HUES64 (cell line): Measurements from ENCODE around the gene FECH. TPM values are rescaled to one million over a fixed set of nuclear protein-coding genes. Genes with fewer than 3 reads are reported as not detected.

ENCODE experiments used
- H3K27ac ChIP-seq: 2 replicates; pipeline ENCODE4 v1.7.0; 2013; ENCODE audit warnings: low read depth, low read length, inconsistent platforms
- H3K27me3 ChIP-seq: 2 replicates; pipeline ENCODE4 v1.6.1; 2013; ENCODE audit warnings: mild to moderate bottlenecking, low read length; ENCODE audit not compliant: insufficient read depth
- H3K36me3 ChIP-seq: 2 replicates; pipeline ENCODE4 v1.6.1; 2013; ENCODE audit warnings: mild to moderate bottlenecking, low read length; ENCODE audit not compliant: insufficient read depth
- H3K4me1 ChIP-seq: 2 replicates; pipeline ENCODE4 v1.6.1; 2013; ENCODE audit warnings: mild to moderate bottlenecking, low read length, moderate library complexity; ENCODE audit not compliant: insufficient read depth
- H3K4me3 ChIP-seq: 2 replicates; pipeline ENCODE4 v1.5.1; 2013; ENCODE audit warnings: mild to moderate bottlenecking, low read length, moderate library complexity
- H3K9ac ChIP-seq: 2 replicates; pipeline ENCODE4 v1.6.1; 2013; ENCODE audit warnings: mild to moderate bottlenecking, low read depth, low read length
- H3K9me3 ChIP-seq: 2 replicates; pipeline ENCODE4 v1.6.1; 2013; ENCODE audit warnings: low read depth, low read length; ENCODE audit not compliant: insufficient read depth
- WGBS: fragments of 150-250, 120-280 bp; methylation state at CpG from one replicate; pipeline ENCODE4 v1.1.7; 2013; ENCODE audit warnings: missing lambda C conversion rate; 5-methylcytosine and 5-hydroxymethylcytosine counted together
- polyA plus RNA-seq, 2 experiments: library from polyadenylated mRNA; stranded (reverse); fragments of 50-300 nt; gene quantifications; one replicate each; pipeline ENCODE4 v1.2.3, GENCODE V29; 2013

Gene FECH, protein sequence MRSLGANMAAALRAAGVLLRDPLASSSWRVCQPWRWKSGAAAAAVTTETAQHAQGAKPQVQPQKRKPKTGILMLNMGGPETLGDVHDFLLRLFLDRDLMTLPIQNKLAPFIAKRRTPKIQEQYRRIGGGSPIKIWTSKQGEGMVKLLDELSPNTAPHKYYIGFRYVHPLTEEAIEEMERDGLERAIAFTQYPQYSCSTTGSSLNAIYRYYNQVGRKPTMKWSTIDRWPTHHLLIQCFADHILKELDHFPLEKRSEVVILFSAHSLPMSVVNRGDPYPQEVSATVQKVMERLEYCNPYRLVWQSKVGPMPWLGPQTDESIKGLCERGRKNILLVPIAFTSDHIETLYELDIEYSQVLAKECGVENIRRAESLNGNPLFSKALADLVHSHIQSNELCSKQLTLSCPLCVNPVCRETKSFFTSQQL
- polyA plus RNA-seq (2013, experiment 1 of 2): 18.9 TPM
- polyA plus RNA-seq (2013, experiment 2 of 2): 18.1 TPM

GRCh38 chr18:57586251-57587049 lies at the start of gene FECH:
TSS of gene FECH (minus strand) at chr18:57586702. CDS start at chr18:57586620, 82 bp downstream.
- WGBS: 2% methylated on average over 80 of the region's 80 CpGs
- H3K27me3 ChIP-seq: no peaks in the 10 kb centered on the region

DNA sequence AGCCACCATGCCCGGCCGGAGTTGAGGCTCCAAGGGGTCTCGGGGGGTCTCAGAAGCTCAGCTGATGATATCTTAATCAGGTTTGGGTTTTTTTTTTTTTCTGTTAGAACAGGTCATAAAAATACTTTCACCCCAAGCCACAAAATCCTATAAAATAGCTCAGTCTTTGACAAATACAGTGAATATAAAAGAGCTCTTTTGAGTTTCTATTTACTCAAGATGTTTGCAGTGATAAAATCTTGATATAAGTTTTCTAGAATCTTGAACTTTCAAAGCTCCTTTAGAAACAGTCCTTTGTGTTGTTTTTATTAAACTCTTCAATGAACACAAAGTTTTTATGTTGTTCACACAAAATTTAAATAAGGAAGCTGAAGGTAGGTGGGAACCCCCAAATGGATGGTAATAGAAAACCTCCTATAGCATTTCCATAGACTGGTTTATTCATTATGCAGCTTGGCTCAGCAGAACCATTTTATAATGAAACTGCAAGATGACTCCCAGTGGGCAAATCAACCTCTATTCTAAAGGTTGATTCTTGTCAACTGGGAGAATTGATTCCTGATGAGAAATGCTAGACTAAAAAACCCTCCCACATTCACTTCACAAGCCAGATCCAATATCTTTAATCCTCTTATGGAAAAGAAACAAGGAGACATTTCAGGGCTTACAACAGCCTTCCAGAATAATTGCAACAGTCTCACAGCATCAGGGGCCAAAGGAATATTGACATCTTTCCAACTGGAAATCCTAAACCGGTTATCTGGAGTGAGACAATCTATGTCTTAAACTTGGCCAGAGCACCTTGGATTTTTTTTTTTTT lies 48.7 kb upstream of the FECH start:
- WGBS: 97% methylated on average over 4 of the region's 4 CpGs
- no peak overlapping the region for H3K9ac ChIP-seq

More at GRCh38 chr18:57586251-57587049, at the start of gene FECH:
- Histone ChIP-seq H3K36me3 (peaks cover 5% of the 10 kb centered on the region; the same call in 1 of the 2 replicates), H3K27ac (peak within 1 kb of the TSS; percentile 46; the same call in 1 of the 2 replicates), H3K9me3 (no peaks in the 10 kb centered on the region), H3K4me1 (peaks cover 3% of the 10 kb centered on the region; the same call in 1 of the 2 replicates), H3K9ac (peak within 1 kb of the TSS; percentile 87), H3K4me3 (peak within 1 kb of the TSS; percentile 71)

DNA sequence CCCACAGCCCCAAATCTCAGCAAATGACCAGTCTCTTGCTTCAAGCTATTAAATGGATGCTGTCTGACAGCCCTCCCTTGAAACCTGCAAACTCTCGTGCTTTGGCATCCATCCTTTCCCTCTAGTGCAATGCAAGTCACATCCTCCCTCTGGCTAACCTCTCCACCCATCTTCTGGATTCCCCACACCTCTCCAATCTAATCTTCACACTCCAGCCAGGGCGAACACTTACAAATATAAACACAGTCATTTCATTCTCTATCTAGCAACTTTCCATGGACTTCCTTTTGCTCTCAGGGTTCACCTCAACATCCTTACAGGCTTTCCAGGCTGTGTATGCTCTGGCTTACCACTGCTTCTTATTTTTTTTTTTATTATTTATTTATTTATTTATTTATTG lies 45.2 kb upstream of the FECH start:
- no peaks in the 10 kb centered on the region for H3K27me3 ChIP-seq
- no peak overlapping the region for H3K9ac ChIP-seq

More for the DNA sequence above, 48.7 kb upstream of the FECH start:
- Histone ChIP-seq H3K27ac (no peak overlapping the region), H3K36me3 (no peaks in the 10 kb centered on the region), H3K4me3 (no peak overlapping the region), H3K9me3 (no peaks in the 10 kb centered on the region), H3K4me1 (no peaks in the 10 kb centered on the region), H3K27me3 (no peaks in the 10 kb centered on the region)

DNA sequence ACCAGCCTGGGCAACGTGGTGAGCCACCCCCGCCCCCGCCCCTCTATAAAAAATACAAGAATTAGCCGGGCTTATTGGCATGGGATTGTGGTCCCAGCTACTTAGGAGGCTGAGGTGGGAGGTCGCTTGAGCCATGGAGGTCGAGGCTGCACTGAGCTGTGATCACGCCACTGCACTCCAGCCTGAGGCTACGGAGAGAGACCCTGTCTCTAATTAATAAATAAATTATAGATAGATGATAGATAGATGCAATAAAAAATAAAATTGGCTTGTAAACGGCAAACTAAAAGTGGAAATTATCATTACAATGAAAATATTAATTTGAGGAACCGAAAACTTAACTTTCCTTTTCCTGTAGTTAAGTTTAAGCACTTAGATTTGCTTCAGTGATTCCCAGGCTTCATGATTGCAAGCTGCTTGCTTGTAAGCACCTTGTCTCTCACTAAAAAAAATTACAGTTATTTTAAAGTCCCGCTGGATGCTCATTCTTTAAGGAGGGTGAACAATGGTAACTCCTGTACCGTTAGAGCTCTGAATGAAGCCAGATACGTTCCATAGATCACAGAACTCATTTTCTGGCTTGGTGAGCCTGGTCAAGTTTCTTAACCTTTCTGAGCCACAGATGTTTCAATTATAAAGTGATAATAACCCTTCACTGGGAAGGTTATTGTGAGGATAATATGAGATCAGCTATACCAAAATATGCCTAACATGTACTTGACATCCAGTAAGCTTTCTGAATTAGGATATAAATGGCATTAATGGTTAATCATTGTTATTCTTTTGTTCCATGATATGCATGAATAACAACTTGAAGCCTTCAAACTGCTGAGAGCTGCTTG lies 44.5 kb upstream of the FECH start:
- Histone ChIP-seq H3K4me3 (peak overlapping the region; percentile 94), H3K9ac (peak overlapping the region; percentile 77), H3K36me3 (no peaks in the 10 kb centered on the region), H3K9me3 (no peaks in the 10 kb centered on the region), H3K27me3 (no peaks in the 10 kb centered on the region), H3K4me1 (0 out of 2 replicates have a peak, but pooled peaks cover 4% of the 10 kb centered on the region), H3K27ac (no peak overlapping the region)
- WGBS: 68% methylated on average over 11 of the region's 13 CpGs

More for the DNA sequence above, 45.2 kb upstream of the FECH start:
- Histone ChIP-seq H3K27ac (no peak overlapping the region), H3K9me3 (no peaks in the 10 kb centered on the region), H3K4me3 (no peak overlapping the region), H3K36me3 (no peaks in the 10 kb centered on the region), H3K4me1 (0 out of 2 replicates have a peak, but pooled peaks cover 4% of the 10 kb centered on the region)
- 90% methylated on average over 2 of the region's 2 CpGs for WGBS

DNA sequence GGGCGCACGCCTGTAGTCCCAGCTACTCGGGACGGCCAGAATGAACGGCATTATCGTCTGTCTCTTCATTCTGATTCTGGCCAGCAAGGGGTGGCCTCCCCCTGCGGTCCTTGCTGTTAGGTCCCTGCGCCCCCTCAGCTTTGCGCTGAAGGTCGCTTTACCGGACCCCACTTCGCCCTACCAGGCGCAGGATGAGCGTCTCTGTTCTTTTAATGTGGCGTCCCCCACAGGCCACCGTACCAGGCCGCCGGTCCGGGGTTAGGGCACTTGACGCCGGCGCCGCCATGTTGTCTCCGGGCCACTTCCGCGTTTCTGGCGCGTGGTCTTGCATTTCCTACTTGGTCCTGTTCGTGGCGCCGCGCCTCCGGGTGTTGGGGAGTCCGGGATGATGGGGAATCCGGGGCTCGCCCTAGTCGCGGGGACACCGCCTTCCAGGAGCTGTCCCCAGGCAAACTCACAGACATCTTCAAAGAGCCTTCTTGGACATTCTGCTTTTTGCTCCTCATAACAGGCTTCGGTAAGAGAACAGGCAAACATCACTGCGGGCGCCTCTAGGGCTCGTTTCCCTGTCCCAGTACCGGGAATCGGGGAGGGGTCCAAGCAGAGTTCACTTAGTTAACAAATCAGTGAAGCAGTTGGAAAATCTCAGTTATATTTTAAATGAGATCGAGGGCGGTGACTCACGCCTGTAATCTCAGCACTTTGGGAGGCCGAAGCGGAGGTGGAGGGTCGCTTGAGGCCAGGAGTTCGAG lies 43.7 kb upstream of the FECH start:
- Histone ChIP-seq H3K36me3 (no peaks in the 10 kb centered on the region), H3K9ac (peak overlapping the region; percentile 77), H3K4me3 (peak overlapping the region; percentile 94), H3K4me1 (0 out of 2 replicates have a peak, but pooled peaks cover 4% of the 10 kb centered on the region), H3K27me3 (no peaks in the 10 kb centered on the region), H3K27ac (peak overlapping the region; percentile 62; the same call in 1 of the 2 replicates), H3K9me3 (no peaks in the 10 kb centered on the region)
- 10% methylated on average over 52 of the region's 52 CpGs for WGBS

- no peaks in the 10 kb centered on the region for H3K36me3 ChIP-seq
- H3K27me3 ChIP-seq: no peaks in the 10 kb centered on the region
- H3K9ac ChIP-seq: no peak overlapping the region; the same call in 1 of the 2 replicates
- H3K4me3 ChIP-seq: peak overlapping the region; percentile 94
- WGBS: 94% methylated on average over 9 of the region's 9 CpGs
- no peaks in the 10 kb centered on the region for H3K9me3 ChIP-seq
- H3K27ac ChIP-seq: no peak overlapping the region
- H3K4me1 ChIP-seq: 0 out of 2 replicates have a peak, but pooled peaks cover 4% of the 10 kb centered on the region
Observed at GRCh38 chr18:57629422-57629821, 42.9 kb upstream of the FECH start.

- WGBS: 80% methylated on average over 5 of the region's 5 CpGs
Observed at GRCh38 chr18:57627488-57627887, 41.0 kb upstream of the FECH start.

GRCh38 chr18:57624988-57625387 lies 38.5 kb upstream of the FECH start:
- WGBS: 80% methylated on average over 4 of the region's 4 CpGs
- no peak overlapping the region for H3K4me3 ChIP-seq
- H3K27ac ChIP-seq: no peak overlapping the region
- H3K27me3 ChIP-seq: no peaks in the 10 kb centered on the region
- peaks cover 4% of the 10 kb centered on the region; the same call in 1 of the 2 replicates for H3K36me3 ChIP-seq
- peaks cover 11% of the 10 kb centered on the region; the same call in 1 of the 2 replicates for H3K4me1 ChIP-seq
- H3K9me3 ChIP-seq: no peaks in the 10 kb centered on the region
- H3K9ac ChIP-seq: no peak overlapping the region

More at GRCh38 chr18:57627488-57627887, 41.0 kb upstream of the FECH start:
- Histone ChIP-seq H3K9me3 (no peaks in the 10 kb centered on the region), H3K27me3 (no peaks in the 10 kb centered on the region), H3K9ac (no peak overlapping the region), H3K4me1 (0 out of 2 replicates have a peak, but pooled peaks cover 4% of the 10 kb centered on the region), H3K36me3 (no peaks in the 10 kb centered on the region), H3K27ac (no peak overlapping the region), H3K4me3 (no peak overlapping the region)

GRCh38 chr18:57621246-57621604 lies 34.7 kb upstream of the FECH start:
- peak overlapping the region; percentile 84 for H3K9ac ChIP-seq
- H3K27me3 ChIP-seq: no peaks in the 10 kb centered on the region
- peak overlapping the region; percentile 86 for H3K27ac ChIP-seq
- H3K36me3 ChIP-seq: peaks cover 31% of the 10 kb centered on the region
- H3K4me3 ChIP-seq: peak overlapping the region; percentile 92
- no peaks in the 10 kb centered on the region for H3K9me3 ChIP-seq
- 0% methylated on average over 19 of the region's 20 CpGs for WGBS
- peaks cover 8% of the 10 kb centered on the region; the same call in 1 of the 2 replicates for H3K4me1 ChIP-seq
